ENCODE data around the gene STAT1.

STAT1 gene

DNA sequence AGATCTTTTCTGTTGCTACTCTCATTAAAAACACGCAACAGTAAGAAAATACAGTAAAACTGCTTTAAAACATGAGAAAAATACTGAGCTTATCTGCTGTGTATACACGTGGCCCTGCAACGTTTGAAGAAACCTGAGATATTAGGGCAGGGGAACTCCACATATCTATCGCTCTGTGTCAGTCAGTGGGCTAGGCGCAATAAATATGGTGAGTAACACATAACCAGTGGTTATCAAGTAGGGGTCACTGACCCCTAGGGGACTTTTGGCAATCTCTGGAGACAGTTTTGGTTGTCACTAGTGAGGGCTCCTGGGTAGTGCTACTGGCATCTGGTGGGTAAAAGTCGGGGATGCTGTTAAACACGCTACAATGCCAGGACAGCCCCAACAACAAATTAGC, 14.9 kb downstream of the STAT1 start:
- ChIA-PET POLR2A (no interaction called here), CTCF (no interaction called here)
- Histone ChIP-seq H3K36me3 (ENCODE audit: control insufficient read depth in 2 of 2, insufficient read depth in 1 of 2, low read length in 2 of 2) (peaks cover 22 to 96% of the 10 kb centered on the region in 2 experiments), H3K4me1 (ENCODE audit: control insufficient read depth, insufficient read depth, low read length) (no peaks in the 10 kb centered on the region), H3K9me3 (ENCODE audit: control insufficient read depth, insufficient read depth, low read depth, low read length) (no peaks in the 10 kb centered on the region), H3K27ac (ENCODE audit: extremely low read depth, low read depth, low read length) (no peak overlapping the region), H3K4me3 (ENCODE audit: low read depth, low read length) (no peak overlapping the region)
- no peak for TF ChIP-seq ZNF423 (tag by site-specific recombination; IDR thresholded peaks at IDR 0.05)
- TF ChIP-seq ZNF664 (tag by site-specific recombination; IDR thresholded peaks at IDR 0.05): no peak
- TF ChIP-seq ZNF366 (tag by site-specific recombination; conservative IDR thresholded peaks at IDR 0.05): no peak
- no peak for TF ChIP-seq ZNF140 (tag by site-specific recombination; IDR thresholded peaks at IDR 0.05)
- no peak for TF ChIP-seq RBAK (tag by site-specific recombination; IDR thresholded peaks at IDR 0.05)
- TF ChIP-seq ZNF549 (tag by site-specific recombination; IDR thresholded peaks at IDR 0.05): no peak
- TF ChIP-seq ZIC2 (tag by site-specific recombination; IDR thresholded peaks at IDR 0.05): no peak
- TF ChIP-seq ZNF121 (tag by site-specific recombination; IDR thresholded peaks at IDR 0.05): no peak
- TF ChIP-seq, protein P1, sequence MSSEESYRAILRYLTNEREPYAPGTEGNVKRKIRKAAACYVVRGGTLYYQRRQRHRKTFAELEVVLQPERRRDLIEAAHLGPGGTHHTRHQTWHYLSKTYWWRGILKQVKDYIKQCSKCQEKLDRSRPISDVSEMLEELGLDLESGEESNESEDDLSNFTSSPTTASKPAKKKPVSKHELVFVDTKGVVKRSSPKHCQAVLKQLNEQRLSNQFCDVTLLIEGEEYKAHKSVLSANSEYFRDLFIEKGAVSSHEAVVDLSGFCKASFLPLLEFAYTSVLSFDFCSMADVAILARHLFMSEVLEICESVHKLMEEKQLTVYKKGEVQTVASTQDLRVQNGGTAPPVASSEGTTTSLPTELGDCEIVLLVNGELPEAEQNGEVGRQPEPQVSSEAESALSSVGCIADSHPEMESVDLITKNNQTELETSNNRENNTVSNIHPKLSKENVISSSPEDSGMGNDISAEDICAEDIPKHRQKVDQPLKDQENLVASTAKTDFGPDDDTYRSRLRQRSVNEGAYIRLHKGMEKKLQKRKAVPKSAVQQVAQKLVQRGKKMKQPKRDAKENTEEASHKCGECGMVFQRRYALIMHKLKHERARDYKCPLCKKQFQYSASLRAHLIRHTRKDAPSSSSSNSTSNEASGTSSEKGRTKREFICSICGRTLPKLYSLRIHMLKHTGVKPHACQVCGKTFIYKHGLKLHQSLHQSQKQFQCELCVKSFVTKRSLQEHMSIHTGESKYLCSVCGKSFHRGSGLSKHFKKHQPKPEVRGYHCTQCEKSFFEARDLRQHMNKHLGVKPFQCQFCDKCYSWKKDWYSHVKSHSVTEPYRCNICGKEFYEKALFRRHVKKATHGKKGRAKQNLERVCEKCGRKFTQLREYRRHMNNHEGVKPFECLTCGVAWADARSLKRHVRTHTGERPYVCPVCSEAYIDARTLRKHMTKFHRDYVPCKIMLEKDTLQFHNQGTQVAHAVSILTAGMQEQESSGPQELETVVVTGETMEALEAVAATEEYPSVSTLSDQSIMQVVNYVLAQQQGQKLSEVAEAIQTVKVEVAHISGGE (tag by site-specific recombination; conservative IDR thresholded peaks at IDR 0.05; ENCODE audit: low read depth): no peak
- no peak for TF ChIP-seq ZBTB1 (tag by site-specific recombination; IDR thresholded peaks at IDR 0.05)
- TF ChIP-seq, protein P2, sequence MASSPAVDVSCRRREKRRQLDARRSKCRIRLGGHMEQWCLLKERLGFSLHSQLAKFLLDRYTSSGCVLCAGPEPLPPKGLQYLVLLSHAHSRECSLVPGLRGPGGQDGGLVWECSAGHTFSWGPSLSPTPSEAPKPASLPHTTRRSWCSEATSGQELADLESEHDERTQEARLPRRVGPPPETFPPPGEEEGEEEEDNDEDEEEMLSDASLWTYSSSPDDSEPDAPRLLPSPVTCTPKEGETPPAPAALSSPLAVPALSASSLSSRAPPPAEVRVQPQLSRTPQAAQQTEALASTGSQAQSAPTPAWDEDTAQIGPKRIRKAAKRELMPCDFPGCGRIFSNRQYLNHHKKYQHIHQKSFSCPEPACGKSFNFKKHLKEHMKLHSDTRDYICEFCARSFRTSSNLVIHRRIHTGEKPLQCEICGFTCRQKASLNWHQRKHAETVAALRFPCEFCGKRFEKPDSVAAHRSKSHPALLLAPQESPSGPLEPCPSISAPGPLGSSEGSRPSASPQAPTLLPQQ (tag by site-specific recombination; IDR thresholded peaks at IDR 0.05): no peak
- TF ChIP-seq ZNF341 (tag by site-specific recombination; IDR thresholded peaks at IDR 0.05; ENCODE audit: low read depth): no peak

- H3K36me3 ChIP-seq (ENCODE audit: control insufficient read depth in 2 of 2, insufficient read depth in 1 of 2, low read length in 2 of 2): peaks cover 19 to 96% of the 10 kb centered on the region in 2 experiments
- POLR2A ChIA-PET: interaction anchor here (1.1 kb wide), 1 partner anchor 116 kb away, joined by 3 read pairs; no protein-coding TSS in a partner anchor
- H3K4me3 ChIP-seq (ENCODE audit: low read depth, low read length): no peak overlapping the region
Measured at GRCh38 chr2:190997526-190998113, 16.4 kb downstream of the STAT1 start.

More at GRCh38 chr2:190997526-190998113, 16.4 kb downstream of the STAT1 start:
- no peak for TF ChIP-seq ZNF155 (tag by site-specific recombination; IDR thresholded peaks at IDR 0.05)
- TF ChIP-seq FEZF1 (tag by site-specific recombination; IDR thresholded peaks at IDR 0.05): no peak
- no peak for TF ChIP-seq ZNF571 (tag by site-specific recombination; IDR thresholded peaks at IDR 0.05)
- no peak for TF ChIP-seq ZNF776 (tag by site-specific recombination; IDR thresholded peaks at IDR 0.05; ENCODE audit: borderline replicate concordance)
- TF ChIP-seq ZNF510 (tag by site-specific recombination; IDR thresholded peaks at IDR 0.05; ENCODE audit: insufficient replicate concordance): no peak
- no peak for TF ChIP-seq ZNF302 (tag by site-specific recombination; IDR thresholded peaks at IDR 0.05; ENCODE audit: low read depth)
- no peak for TF ChIP-seq ZEB2 (tag by site-specific recombination; IDR thresholded peaks at IDR 0.05)
- TF ChIP-seq, protein P3, sequence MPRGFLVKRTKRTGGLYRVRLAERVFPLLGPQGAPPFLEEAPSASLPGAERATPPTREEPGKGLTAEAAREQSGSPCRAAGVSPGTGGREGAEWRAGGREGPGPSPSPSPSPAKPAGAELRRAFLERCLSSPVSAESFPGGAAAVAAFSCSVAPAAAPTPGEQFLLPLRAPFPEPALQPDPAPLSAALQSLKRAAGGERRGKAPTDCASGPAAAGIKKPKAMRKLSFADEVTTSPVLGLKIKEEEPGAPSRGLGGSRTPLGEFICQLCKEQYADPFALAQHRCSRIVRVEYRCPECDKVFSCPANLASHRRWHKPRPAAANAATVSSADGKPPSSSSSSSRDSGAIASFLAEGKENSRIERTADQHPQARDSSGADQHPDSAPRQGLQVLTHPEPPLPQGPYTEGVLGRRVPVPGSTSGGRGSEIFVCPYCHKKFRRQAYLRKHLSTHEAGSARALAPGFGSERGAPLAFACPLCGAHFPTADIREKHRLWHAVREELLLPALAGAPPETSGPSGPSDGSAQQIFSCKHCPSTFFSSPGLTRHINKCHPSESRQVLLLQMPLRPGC (tag by site-specific recombination; IDR thresholded peaks at IDR 0.05): no peak
- TF ChIP-seq ZNF121 (tag by site-specific recombination; IDR thresholded peaks at IDR 0.05): no peak
- TF ChIP-seq ZNF146 (tag by site-specific recombination; IDR thresholded peaks at IDR 0.05): no peak
- TF ChIP-seq ZIC2 (tag by site-specific recombination; IDR thresholded peaks at IDR 0.05): no peak
- no peak for TF ChIP-seq ZNF501 (tag by site-specific recombination; IDR thresholded peaks at IDR 0.05)
- no peak for TF ChIP-seq ZNF76 (tag by site-specific recombination; IDR thresholded peaks at IDR 0.05; ENCODE audit: borderline replicate concordance, low read depth)
- TF ChIP-seq ZBTB48 (tag by site-specific recombination; IDR thresholded peaks at IDR 0.05): no peak
- TF ChIP-seq ZNF585B (tag by site-specific recombination; IDR thresholded peaks at IDR 0.05): no peak
- TF ChIP-seq ZNF148 (tag by site-specific recombination; IDR thresholded peaks at IDR 0.05; ENCODE audit: borderline replicate concordance): no peak
- H3K4me1 ChIP-seq (ENCODE audit: control insufficient read depth, insufficient read depth, low read length): no peaks in the 10 kb centered on the region
- CTCF ChIA-PET: interaction anchor here (0.7 to 2.6 kb wide), 5 partner anchors 11 to 214 kb away, joined by 3 to 12 read pairs (median 6); no protein-coding TSS in a partner anchor
- H3K9me3 ChIP-seq (ENCODE audit: control insufficient read depth, insufficient read depth, low read depth, low read length): no peaks in the 10 kb centered on the region
- no peak overlapping the region for H3K27ac ChIP-seq (ENCODE audit: extremely low read depth, low read depth, low read length)

All from HEK293 (cell line).